H1 (cell line): Measurements from ENCODE around the gene DSG4. TPM values are rescaled to one million over a fixed set of nuclear protein-coding genes. Genes with fewer than 3 reads are reported as not detected.

ENCODE experiments used
- CHD7 ChIP-seq: fragments of 300-600 bp; sonication (generic); IDR thresholded peaks from 2 replicates; pipeline ENCODE4 v1.7.1; 2012; ENCODE audit warnings: low read length, moderate library complexity, mild to moderate bottlenecking, inconsistent platforms; ENCODE audit not compliant: insufficient replicate concordance
- polyA plus RNA-seq, 7 experiments: library from polyadenylated mRNA; depleted of rRNA in 3 of 7; stranded (reverse) in 5 of 7; unstranded in 2 of 7; fragments of >200 nt in 5 of 7; fragments of 200-250 nt in 2 of 7; gene quantifications; 1 replicate in 5 of 7; 2 replicates in 1 of 7; 4 replicates in 1 of 7; pipeline versions ENCODE4 v1.2.1 to v1.2.3, GENCODE V29; 2011 to 2013; ENCODE audit warnings: missing spikeins in 2 of 7, mixed read lengths in 2 of 7
- total RNA-seq: library from RNA; stranded (reverse); fragmentation: NEBNext Ultra II Directional; extraction: Animal tissue kit (Norgen Biotek cat#: 25700); gene quantifications from 2 replicates; pipeline ENCODE4 v1.2.1, GENCODE V29; 2021

DSG4 gene
- total and polyA plus RNA-seq, 2 of the 8 experiments (the other 6 are each of a cell fraction or from before 2014, with no cell fraction given) = not detected

GRCh38 chr18:31445908-31446307, 69.3 kb downstream of the DSG4 start (continued):
- TF ChIP-seq CHD7 = no peak
